SK-N-SH treated with all-trans-retinoic acid at 6 μM for 48 hours (cell line): Measurements from ENCODE around the gene ACO2.

Experiments used
- ATAC-seq: fragments of 200-7000 bp; cut with Tn5 transposase; 3 replicates; pipeline ENCODE4 v1.9.1; 2020; ENCODE audit warnings: mild to moderate bottlenecking, moderate library complexity
- ARNTL ChIP-seq: fragments of 450-650 bp; formaldehyde crosslinking; IDR thresholded peaks from 2 replicates; pipeline ENCODE4 v1.5.0; 2020; ENCODE audit warnings: low read depth, mild to moderate bottlenecking, moderate library complexity, borderline replicate concordance
- BACH2 ChIP-seq: fragments of 250-450 bp; sonication (Bioruptor Pico); IDR thresholded peaks from 2 replicates; pipeline ENCODE4 v1.9.0; 2021; ENCODE audit warnings: mild to moderate bottlenecking, borderline replicate concordance
- CREB5 ChIP-seq: fragments of 250-450 bp; sonication (Bioruptor Pico); IDR thresholded peaks from 2 replicates; pipeline ENCODE4 v1.5.1; 2020; ENCODE audit warnings: low read depth, mild to moderate bottlenecking, moderate library complexity
- CSDC2 ChIP-seq: fragments of 250-450 bp; sonication (Bioruptor Pico); IDR thresholded peaks from 2 replicates; pipeline ENCODE4 v1.5.0; 2020; ENCODE audit warnings: mild to moderate bottlenecking, moderate library complexity
- CSRNP3 ChIP-seq: fragments of 250-450 bp; sonication (Bioruptor Pico); IDR thresholded peaks from 2 replicates; pipeline ENCODE4 v1.5.1; 2021; ENCODE audit warnings: mild to moderate bottlenecking, moderate library complexity
- ESRRG ChIP-seq: fragments of 250-450 bp; sonication (Bioruptor Pico); IDR thresholded peaks from 2 replicates; pipeline ENCODE4 v1.6.1; 2021; ENCODE audit warnings: mild to moderate bottlenecking
- ISL1 ChIP-seq: fragments of 250-450 bp; sonication (Bioruptor Pico); IDR thresholded peaks from 2 replicates; pipeline ENCODE4 v2.1.2; 2022; ENCODE audit warnings: mild to moderate bottlenecking, moderate library complexity
- OSR1 ChIP-seq: fragments of 250-450 bp; sonication (Bioruptor Pico); IDR thresholded peaks from 2 replicates; pipeline ENCODE4 v1.8.0; 2022; ENCODE audit warnings: moderate library complexity, mild to moderate bottlenecking, inconsistent platforms
- PATZ1 ChIP-seq: fragments of 250-450 bp; sonication (Bioruptor Pico); IDR thresholded peaks from 2 replicates; pipeline ENCODE4 v1.8.0; 2020; ENCODE audit warnings: mild to moderate bottlenecking, moderate library complexity, borderline replicate concordance
- POU6F1 ChIP-seq: fragments of 250-450 bp; sonication (Bioruptor Pico); IDR thresholded peaks from 2 replicates; pipeline ENCODE4 v1.8.0; 2021; ENCODE audit warnings: low read depth, mild to moderate bottlenecking, moderate library complexity, borderline replicate concordance
- RARB ChIP-seq: fragments of 250-450 bp; sonication (Bioruptor Pico); IDR thresholded peaks from 2 replicates; pipeline ENCODE4 v1.8.0; 2021; ENCODE audit warnings: mild to moderate bottlenecking, moderate library complexity
- SNAI2 ChIP-seq: fragments of 250-450 bp; sonication (Bioruptor Pico); IDR thresholded peaks from 2 replicates; pipeline ENCODE4 v1.5.0; 2020; ENCODE audit warnings: mild to moderate bottlenecking, moderate library complexity
- TCF4 ChIP-seq: fragments of 250-450 bp; sonication (Bioruptor Pico); IDR thresholded peaks from 2 replicates; pipeline ENCODE4 v1.8.0; 2021; ENCODE audit warnings: mild to moderate bottlenecking, moderate library complexity, borderline replicate concordance
- TOX ChIP-seq: fragments of 250-450 bp; sonication (Bioruptor Pico); IDR thresholded peaks from 2 replicates; pipeline ENCODE4 v1.8.0; 2021; ENCODE audit warnings: mild to moderate bottlenecking, moderate library complexity, borderline replicate concordance
- TSHZ2 ChIP-seq: fragments of 250-450 bp; sonication (Bioruptor Pico); IDR thresholded peaks from 2 replicates; pipeline ENCODE4 v1.5.0; 2020; ENCODE audit warnings: mild to moderate bottlenecking, moderate library complexity
- ZC3H10 ChIP-seq: fragments of 250-450 bp; sonication (Bioruptor Pico); IDR thresholded peaks from 2 replicates; pipeline ENCODE4 v1.5.1; 2021; ENCODE audit warnings: mild to moderate bottlenecking, moderate library complexity
- ZFP3 ChIP-seq: fragments of 250-450 bp; sonication (Bioruptor Pico); IDR thresholded peaks from 2 replicates; pipeline ENCODE4 v1.5.0; 2020; ENCODE audit warnings: mild to moderate bottlenecking, moderate library complexity
- ZFP30 ChIP-seq: fragments of 450-650 bp; formaldehyde crosslinking; IDR thresholded peaks from 2 replicates; pipeline ENCODE4 v1.5.0; 2022; ENCODE audit warnings: mild to moderate bottlenecking, moderate library complexity
- ZNF565 ChIP-seq: fragments of 450-650 bp; formaldehyde crosslinking; conservative IDR thresholded peaks from 2 replicates; pipeline ENCODE4 v1.5.0; 2020; ENCODE audit warnings: low read depth, mild to moderate bottlenecking, moderate library complexity
- ZNF70 ChIP-seq: fragments of 450-650 bp; formaldehyde crosslinking; IDR thresholded peaks from 2 replicates; pipeline ENCODE4 v1.5.0; 2020; ENCODE audit warnings: mild to moderate bottlenecking, moderate library complexity
- ZNF8 ChIP-seq: fragments of 450-650 bp; formaldehyde crosslinking; IDR thresholded peaks from 2 replicates; pipeline ENCODE4 v1.5.0; 2020; ENCODE audit warnings: mild to moderate bottlenecking, moderate library complexity

The ACO2 gene

GRCh38 chr22:41561335-41561734 is 92.4 kb downstream of the ACO2 start:
- ATAC-seq = peak; percentile 4; the same call in 2 of the 3 replicates
- TF ChIP-seq TSHZ2 (no peak), ZNF8 (CRISPR knock-in tag) (no peak), ZFP30 (no peak), ZNF565 (CRISPR knock-in tag) (no peak)

GRCh38 chr22:41561788-41562187 is 92.9 kb downstream of the ACO2 start:
- TF ChIP-seq TOX = no peak
- TF ChIP-seq POU6F1 (CRISPR knock-in tag) = no peak
- no peak for TF ChIP-seq ISL1 (CRISPR knock-in tag)
- TF ChIP-seq TSHZ2 = no peak
- no peak for TF ChIP-seq ARNTL
- no peak for TF ChIP-seq BACH2 (CRISPR knock-in tag)
- TF ChIP-seq OSR1 (CRISPR knock-in tag) = no peak
- no peak for TF ChIP-seq PATZ1
- TF ChIP-seq ZNF70 (CRISPR knock-in tag) = no peak
- no peak for TF ChIP-seq ZNF8 (CRISPR knock-in tag)
- TF ChIP-seq ZFP30 = no peak
- TF ChIP-seq SNAI2 (CRISPR knock-in tag) = no peak
- TF ChIP-seq CSDC2 (CRISPR knock-in tag) = no peak
- TF ChIP-seq ZC3H10 (CRISPR knock-in tag) = no peak
- no peak for TF ChIP-seq CSRNP3 (CRISPR knock-in tag)
- TF ChIP-seq ESRRG = no peak
- no peak for TF ChIP-seq CREB5 (CRISPR knock-in tag)
- TF ChIP-seq RARB (CRISPR knock-in tag) = no peak
- TF ChIP-seq ZFP3 (CRISPR knock-in tag) = no peak
- no peak for TF ChIP-seq TCF4
- no peak for ATAC-seq
